HG03354 (cell line): ENCODE measurements around the gene PIEZO2.
"Not testable (repeated sequence)": the region's sequence is repeated elsewhere in the genome, so short reads cannot be mapped to it uniquely, and the experiment has no call there.

Experiments used
- ATAC-seq: cut with Tn5 transposase; IDR thresholded peaks from one replicate; pipeline ENCODE4 v1.9.1; 2021; ENCODE audit warnings: mild to moderate bottlenecking; ENCODE audit not compliant: unreplicated experiment, poor library complexity, severe bottlenecking

The PIEZO2 gene

GRCh38 chr18:10916865-10917264, 232.5 kb downstream of the PIEZO2 start:
- ATAC-seq: no peak

- no peak for ATAC-seq
Observed at GRCh38 chr18:10916387-10916786, 233.0 kb downstream of the PIEZO2 start.

DNA sequence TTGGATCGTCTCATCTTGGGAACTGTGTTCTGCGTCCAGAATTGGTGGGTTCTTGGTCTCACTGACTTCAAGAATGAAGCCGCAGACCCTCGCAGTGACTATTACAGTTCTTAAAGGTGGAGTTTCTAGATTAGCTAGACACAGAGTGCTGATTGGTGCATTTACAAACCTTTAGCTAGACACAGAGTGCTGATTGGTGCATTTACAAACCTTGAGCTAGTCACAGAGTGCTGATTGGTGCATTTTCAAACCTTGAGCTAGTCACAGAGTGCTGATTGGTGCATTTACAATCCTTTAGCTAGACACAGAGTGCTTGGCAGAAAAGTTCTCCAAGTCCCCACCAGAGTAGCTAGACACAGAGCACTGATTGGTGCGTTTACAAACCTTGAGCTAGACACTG, 233.6 kb downstream of the PIEZO2 start:
- not testable (repeated sequence) for ATAC-seq

DNA sequence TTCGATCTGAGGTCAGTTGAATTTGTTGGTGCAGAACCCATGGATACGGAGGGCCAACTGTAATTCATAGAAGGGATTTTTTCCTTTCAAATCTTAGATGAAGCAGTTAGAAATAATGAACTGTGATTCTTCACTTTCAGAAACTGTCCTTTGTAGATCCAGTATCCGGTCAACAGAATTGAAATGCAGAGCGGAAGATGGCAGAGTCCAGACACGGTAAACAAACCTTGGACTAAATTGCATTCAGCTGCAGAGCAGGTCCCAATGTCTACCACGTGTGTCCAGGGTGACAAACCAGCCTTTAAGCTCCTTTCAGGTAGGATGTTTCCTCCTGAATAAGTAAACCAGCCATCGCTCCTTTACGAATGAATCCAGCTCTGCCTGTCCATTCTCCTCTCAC, 234.8 kb downstream of the PIEZO2 start:
- ATAC-seq: not testable (repeated sequence)

- no peak for ATAC-seq
Observed at GRCh38 chr18:10913919-10914318, 235.4 kb downstream of the PIEZO2 start.

- no peak for ATAC-seq
Observed at GRCh38 chr18:10912790-10913545, 236.4 kb downstream of the PIEZO2 start.

DNA sequence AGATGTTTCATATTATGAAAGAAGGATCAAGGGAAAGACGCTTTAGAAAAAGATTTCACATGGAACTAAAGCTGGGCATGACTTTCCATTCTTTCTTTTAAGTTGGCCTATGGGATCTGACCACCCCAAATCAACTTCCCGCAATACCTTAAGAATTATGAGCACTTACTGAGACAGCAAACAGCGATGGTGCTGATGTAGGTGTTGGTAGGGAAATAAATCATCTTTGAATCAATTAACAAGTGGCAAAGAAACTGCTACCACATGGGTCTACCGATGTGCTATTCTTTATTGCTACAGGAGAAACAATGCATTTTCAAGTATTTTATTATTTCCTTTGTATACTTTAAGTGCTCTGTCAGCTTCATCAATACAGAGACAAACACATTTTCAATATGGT, 239.6 kb downstream of the PIEZO2 start:
- ATAC-seq: no peak

DNA sequence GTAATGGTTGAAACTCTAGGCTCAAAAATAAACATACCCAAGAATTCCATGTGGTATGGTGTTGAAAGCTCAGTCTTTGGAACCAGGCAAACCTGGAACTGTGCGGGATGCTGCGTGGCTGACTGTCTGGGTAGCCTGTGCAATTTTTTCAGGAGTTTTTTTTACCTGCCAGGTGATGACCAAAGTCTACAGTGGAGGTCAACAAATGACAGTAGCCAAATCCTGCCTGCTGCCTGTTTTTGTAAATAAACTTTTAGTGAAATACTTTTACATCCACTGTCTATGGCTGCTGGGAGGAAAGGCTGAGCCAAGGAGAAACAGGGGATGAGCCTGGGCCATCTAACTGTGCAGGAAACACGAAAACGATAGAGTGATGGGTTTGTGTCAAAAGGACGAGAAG, 240.6 kb downstream of the PIEZO2 start:
- ATAC-seq: no peak

DNA sequence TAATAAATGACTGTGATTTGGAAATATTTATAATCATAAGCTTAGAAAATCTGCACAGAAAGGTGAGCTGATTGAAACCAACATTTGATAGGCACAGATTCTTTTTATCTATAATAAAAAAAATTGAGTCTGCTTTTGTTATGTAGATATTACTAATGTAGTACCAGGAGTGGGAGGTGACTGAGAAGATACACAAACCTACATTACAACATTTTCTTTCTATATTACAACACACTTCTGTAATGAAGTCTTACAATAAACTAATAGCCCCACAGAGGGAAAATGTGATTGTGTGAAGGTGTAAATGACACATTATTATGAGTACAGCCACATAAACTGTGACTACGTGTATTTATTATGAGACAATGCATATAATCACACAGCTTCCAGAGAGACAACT, 241.6 kb downstream of the PIEZO2 start:
- ATAC-seq: no peak

DNA sequence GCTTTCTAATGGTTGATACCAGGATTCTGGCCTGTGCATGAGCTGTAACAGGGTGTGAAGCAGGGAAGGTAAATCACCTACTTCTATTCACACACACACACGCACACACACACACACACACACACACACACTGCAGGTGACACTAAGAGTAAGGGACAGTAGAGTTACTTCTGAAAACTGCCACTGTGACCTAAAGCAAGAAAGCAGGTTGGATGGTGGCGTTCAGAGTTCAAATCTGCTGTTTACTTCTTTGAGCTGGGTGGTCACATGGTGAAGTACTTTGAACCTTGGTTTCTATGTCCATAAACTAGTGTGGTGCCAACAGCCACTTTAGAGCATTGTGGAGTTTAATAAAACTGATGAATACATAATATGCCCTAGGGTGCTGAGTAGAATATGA, 248.0 kb downstream of the PIEZO2 start:
- no peak for ATAC-seq

DNA sequence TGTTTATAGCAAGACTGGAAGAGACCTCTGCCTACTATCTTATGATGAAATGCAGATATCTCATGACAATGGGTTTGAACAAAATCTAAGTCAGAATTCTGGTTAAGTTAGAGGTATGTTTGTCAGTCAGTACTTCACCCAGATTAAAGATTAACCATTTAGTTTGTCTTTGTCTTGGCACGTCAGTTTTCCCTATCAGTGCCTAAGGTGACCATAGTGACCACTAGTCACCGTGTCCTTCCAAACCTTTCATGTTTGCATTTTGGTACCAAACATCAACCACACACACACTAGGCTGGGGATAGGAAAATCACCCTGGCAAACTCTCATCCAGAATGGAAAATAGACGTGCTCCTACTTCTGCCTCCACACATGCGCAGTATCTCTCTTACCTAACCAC, 248.9 kb downstream of the PIEZO2 start:
- no peak for ATAC-seq

- no peak for ATAC-seq
Observed at GRCh38 chr18:10899481-10899880, 249.9 kb downstream of the PIEZO2 start.

- peak; percentile 70 for ATAC-seq
Observed at GRCh38 chr18:10898417-10898974, 250.9 kb downstream of the PIEZO2 start.

GRCh38 chr18:10896851-10897250, 252.5 kb downstream of the PIEZO2 start:
- no peak for ATAC-seq

GRCh38 chr18:10895976-10896375, 253.4 kb downstream of the PIEZO2 start:
- ATAC-seq: no peak

GRCh38 chr18:10894501-10894900, 254.9 kb downstream of the PIEZO2 start:
- ATAC-seq: no peak

DNA sequence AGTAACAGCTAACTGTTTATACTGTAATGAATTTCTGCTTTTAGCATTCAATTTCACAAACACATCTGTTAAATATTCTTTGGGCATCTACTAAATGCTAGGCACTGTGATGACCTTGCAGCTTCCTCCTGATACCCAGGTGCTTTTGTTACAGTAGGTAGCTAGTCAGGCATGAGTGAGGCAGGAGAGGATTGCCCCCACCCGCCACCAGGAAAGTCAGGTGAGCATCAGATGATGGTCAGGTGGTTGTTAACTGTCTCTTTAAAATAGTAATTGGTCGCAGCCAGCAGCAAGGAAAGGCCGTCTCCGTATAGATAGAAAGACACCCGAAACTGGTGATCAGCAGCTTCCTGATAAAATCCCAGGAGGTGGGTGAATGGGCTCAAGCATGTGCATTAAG, 255.6 kb downstream of the PIEZO2 start:
- no peak for ATAC-seq

DNA sequence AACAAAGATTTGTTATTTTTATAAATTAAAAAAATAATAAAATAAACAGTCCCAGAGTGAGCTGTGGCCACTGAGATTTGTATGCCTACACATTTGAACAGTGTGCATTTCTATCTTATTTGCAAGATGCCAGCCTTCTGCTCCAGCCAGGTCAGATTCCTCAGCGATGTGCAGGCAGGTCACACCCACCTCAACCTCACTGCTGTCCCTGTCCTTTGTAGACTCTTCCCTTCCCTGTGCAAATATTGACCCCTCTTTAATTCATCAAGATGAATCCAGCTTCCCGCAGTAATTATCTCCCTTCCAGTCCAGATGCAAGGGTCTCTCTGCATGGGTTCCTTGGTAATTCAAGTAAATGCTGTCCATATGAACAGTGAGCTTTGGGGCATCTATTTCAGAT, 256.2 kb downstream of the PIEZO2 start:
- no peak for ATAC-seq

- ATAC-seq: no peak
Observed at GRCh38 chr18:10892786-10893185, 256.6 kb downstream of the PIEZO2 start.

DNA sequence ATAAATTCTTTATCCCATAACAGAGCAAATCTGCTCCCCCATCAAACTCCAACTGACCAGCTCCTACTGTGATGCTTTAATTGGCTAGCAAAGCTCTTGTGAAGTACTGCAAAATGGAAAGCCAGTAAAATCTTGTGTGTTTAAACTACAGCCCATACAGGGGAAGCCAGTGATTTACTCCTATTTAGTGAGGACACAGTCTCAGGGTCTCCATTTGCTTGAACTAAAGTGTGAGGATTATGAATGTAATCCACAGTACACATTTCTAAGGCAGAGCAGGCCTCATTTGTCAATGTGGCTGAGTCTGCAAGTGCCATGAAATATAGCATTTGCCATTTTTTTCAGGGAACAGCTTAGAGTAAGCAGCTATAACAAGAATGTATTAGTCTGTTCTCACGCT, 259.3 kb downstream of the PIEZO2 start:
- no peak for ATAC-seq

- peak; percentile 78 for ATAC-seq
Observed at GRCh38 chr18:10878703-10879102, 270.7 kb downstream of the PIEZO2 start.

GRCh38 chr18:10877987-10878386, 271.4 kb downstream of the PIEZO2 start:
- peak; percentile 67 for ATAC-seq
